Measurements from ENCODE around the gene XXYLT1.

The XXYLT1 gene

DNA sequence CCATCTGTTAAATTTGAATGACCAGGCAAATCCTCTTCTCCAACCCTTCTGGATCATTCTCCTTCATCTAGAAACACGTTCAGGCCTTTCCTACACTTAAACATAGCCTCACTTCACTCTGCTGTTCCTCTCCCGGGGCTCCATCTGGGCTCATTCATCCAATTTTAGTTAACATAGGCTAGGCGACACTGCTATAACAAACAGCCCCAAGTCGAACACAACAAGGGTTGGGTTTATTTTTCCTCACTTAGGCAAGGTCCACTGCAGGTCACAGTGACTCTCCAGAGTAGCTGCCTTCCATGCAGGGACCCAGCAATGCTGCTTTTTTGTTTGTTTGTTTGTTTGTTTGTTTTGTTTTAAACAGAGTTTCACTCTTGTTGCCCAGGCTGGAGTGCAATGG lies 250.8 kb downstream of the XXYLT1 start:
- TF ChIP-seq, protein P1, sequence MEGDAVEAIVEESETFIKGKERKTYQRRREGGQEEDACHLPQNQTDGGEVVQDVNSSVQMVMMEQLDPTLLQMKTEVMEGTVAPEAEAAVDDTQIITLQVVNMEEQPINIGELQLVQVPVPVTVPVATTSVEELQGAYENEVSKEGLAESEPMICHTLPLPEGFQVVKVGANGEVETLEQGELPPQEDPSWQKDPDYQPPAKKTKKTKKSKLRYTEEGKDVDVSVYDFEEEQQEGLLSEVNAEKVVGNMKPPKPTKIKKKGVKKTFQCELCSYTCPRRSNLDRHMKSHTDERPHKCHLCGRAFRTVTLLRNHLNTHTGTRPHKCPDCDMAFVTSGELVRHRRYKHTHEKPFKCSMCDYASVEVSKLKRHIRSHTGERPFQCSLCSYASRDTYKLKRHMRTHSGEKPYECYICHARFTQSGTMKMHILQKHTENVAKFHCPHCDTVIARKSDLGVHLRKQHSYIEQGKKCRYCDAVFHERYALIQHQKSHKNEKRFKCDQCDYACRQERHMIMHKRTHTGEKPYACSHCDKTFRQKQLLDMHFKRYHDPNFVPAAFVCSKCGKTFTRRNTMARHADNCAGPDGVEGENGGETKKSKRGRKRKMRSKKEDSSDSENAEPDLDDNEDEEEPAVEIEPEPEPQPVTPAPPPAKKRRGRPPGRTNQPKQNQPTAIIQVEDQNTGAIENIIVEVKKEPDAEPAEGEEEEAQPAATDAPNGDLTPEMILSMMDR (IDR thresholded peaks at IDR 0.05; ENCODE audit: insufficient read depth, low read length, poor library complexity, severe bottlenecking), result no peak
- no peak for TF ChIP-seq EZH2phosphoT487 (conservative IDR thresholded peaks at IDR 0.05; ENCODE audit: low read length)
- H3F3A ChIP-seq (ENCODE audit: insufficient read depth), result no peaks in the 10 kb centered on the region
- no peak overlapping the region for H3K4me3 ChIP-seq (ENCODE audit: insufficient read depth, low read length, poor library complexity, severe bottlenecking)
- H3K79me2 ChIP-seq (ENCODE audit: insufficient read depth, low read length), result no peaks in the 10 kb centered on the region
- no peaks in the 10 kb centered on the region for H3K9me2 ChIP-seq (replicated peaks; ENCODE audit: insufficient read depth, low read length)
- no peaks in the 10 kb centered on the region for H3K36me3 ChIP-seq (ENCODE audit: low read length)
- H3K27ac ChIP-seq (ENCODE audit: low read depth, low read length), result no peak overlapping the region
- H3K27me3 ChIP-seq (ENCODE audit: low read length), result no peaks in the 10 kb centered on the region
- no peak overlapping the region for H2AFZ ChIP-seq (ENCODE audit: low read depth, low read length, severe bottlenecking)
- no peaks in the 10 kb centered on the region for H4K20me1 ChIP-seq (ENCODE audit: low read depth, low read length)
- no peak overlapping the region for H3K9ac ChIP-seq (ENCODE audit: low read length)
- no peaks in the 10 kb centered on the region for H3K9me3 ChIP-seq (ENCODE audit: insufficient read depth, low read length)
- H3K4me2 ChIP-seq (ENCODE audit: low read depth, low read length, poor library complexity, severe bottlenecking), result no peak overlapping the region

DNA sequence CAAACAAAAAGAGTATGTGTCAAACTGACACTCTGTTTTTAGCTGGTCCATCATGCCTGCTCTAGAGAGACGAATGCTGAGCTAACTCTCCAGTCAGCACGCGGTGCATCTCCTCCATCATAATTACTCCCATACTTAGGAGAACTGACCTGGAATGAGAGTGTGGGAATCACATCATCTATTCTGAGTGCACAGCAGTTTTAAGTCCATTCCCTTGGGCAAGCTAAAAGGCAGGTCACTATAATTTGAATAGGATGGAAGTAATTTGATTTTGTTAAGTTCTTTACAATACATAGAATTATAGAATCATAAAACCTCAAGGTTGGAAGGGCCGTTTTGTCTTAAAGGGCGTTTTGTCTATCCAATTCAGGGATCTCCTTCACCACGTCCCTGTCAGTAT lies 251.6 kb downstream of the XXYLT1 start:
- H3K4me3 ChIP-seq (ENCODE audit: insufficient read depth, low read length, poor library complexity, severe bottlenecking), result no peak overlapping the region
- H2AFZ ChIP-seq (ENCODE audit: low read depth, low read length, severe bottlenecking), result no peak overlapping the region
- no peak overlapping the region for H3K27ac ChIP-seq (ENCODE audit: low read depth, low read length)
- no peak overlapping the region for H3K4me2 ChIP-seq (ENCODE audit: low read depth, low read length, poor library complexity, severe bottlenecking)
- H3F3A ChIP-seq (ENCODE audit: insufficient read depth), result no peaks in the 10 kb centered on the region
- H3K9me2 ChIP-seq (replicated peaks; ENCODE audit: insufficient read depth, low read length), result no peaks in the 10 kb centered on the region
- H3K27me3 ChIP-seq (ENCODE audit: low read length), result no peaks in the 10 kb centered on the region
- no peak overlapping the region for H3K9ac ChIP-seq (ENCODE audit: low read length)
- TF ChIP-seq, protein P1 (IDR thresholded peaks at IDR 0.05; ENCODE audit: insufficient read depth, low read length, poor library complexity, severe bottlenecking), result no peak
- no peak for TF ChIP-seq EZH2phosphoT487 (conservative IDR thresholded peaks at IDR 0.05; ENCODE audit: low read length)
- H3K79me2 ChIP-seq (ENCODE audit: insufficient read depth, low read length), result no peaks in the 10 kb centered on the region
- H3K36me3 ChIP-seq (ENCODE audit: low read length), result no peaks in the 10 kb centered on the region
- H3K9me3 ChIP-seq (ENCODE audit: insufficient read depth, low read length), result no peaks in the 10 kb centered on the region
- no peaks in the 10 kb centered on the region for H4K20me1 ChIP-seq (ENCODE audit: low read depth, low read length)

Data from SU-DHL-6 (cell line).